CD4-positive, alpha-beta T cell treated with Interleukin-15 for 1 hour (primary cell): ENCODE data around the gene SIX6.

Experiments used
- DNase-seq: peaks from one replicate; pipeline ENCODE4 v3.0.0-alpha.2; 2020

Gene SIX6

GRCh38 chr14:60514741-60515491 is 6.0 kb downstream of the SIX6 start:
- DNase-seq, result no peak

GRCh38 chr14:60515511-60516289 is 6.8 kb downstream of the SIX6 start:
- no peak for DNase-seq

- DNase-seq, result no peak
Observed at GRCh38 chr14:60532442-60532841, 23.5 kb downstream of the SIX6 start.

GRCh38 chr14:60537663-60538062 is 28.7 kb downstream of the SIX6 start:
- DNase-seq, result no peak

- no peak for DNase-seq
Observed at GRCh38 chr14:60544659-60545058, 35.7 kb downstream of the SIX6 start.

- no peak for DNase-seq
Observed at GRCh38 chr14:60553808-60554207, 44.9 kb downstream of the SIX6 start.

- no peak for DNase-seq
Observed at GRCh38 chr14:60561845-60562746, 53.1 kb downstream of the SIX6 start.
